PC-9 (cell line): Measurements from ENCODE around the gene TNIK. TPM values are rescaled to one million over a fixed set of nuclear protein-coding genes. Genes with fewer than 3 reads are reported as not detected.

Experiments
- BruUV-seq: library from RNA; stranded (reverse); fragments of 400-500 nt; replicated peaks from 2 replicates; lab custom pipeline; 2021; lab: Mats Ljungman, UMichigan
- CTCF ChIA-PET: fragments of 300-600 bp; sonication (Branson Sonifier 250); formaldehyde crosslinking; loops from one replicate; lab custom pipeline; 2022; ENCODE audit warnings: antibody characterized with exemption; lab: Charles Lee
- POLR2A ChIA-PET: fragments of 300-600 bp; sonication (Branson Sonifier 250); formaldehyde crosslinking; loops from one replicate; lab custom pipeline; 2022; ENCODE audit warnings: antibody characterized with exemption; ENCODE audit not compliant: unreplicated experiment; lab: Charles Lee
- DNase-seq, 2 experiments: peaks; one replicate each; pipeline versions ENCODE4 v3.0.0 to v3.0.0-alpha.2; 2015 to 2022; ENCODE audit warnings: mixed read lengths in 1 of 2
- H2AFZ ChIP-seq: fragments of 200-600 bp; sonication (generic); 2 replicates; pipeline ENCODE4 v1.8.1; 2017; ENCODE audit warnings: antibody characterized with exemption
- H3F3A ChIP-seq: fragments of 200-600 bp; sonication (generic); 2 replicates; pipeline ENCODE4 v1.8.1; 2017; ENCODE audit warnings: antibody characterized with exemption, mild to moderate bottlenecking, low read depth; ENCODE audit not compliant: insufficient read depth
- H3K27ac ChIP-seq: fragments of 200-600 bp; sonication (generic); 2 replicates; pipeline ENCODE4 v1.6.1; 2016; ENCODE audit warnings: mixed run types
- H3K27me3 ChIP-seq: fragments of 200-600 bp; sonication (generic); 2 replicates; pipeline ENCODE4 v1.6.1; 2016; ENCODE audit warnings: low read depth, mixed run types; ENCODE audit not compliant: insufficient read depth
- H3K36me3 ChIP-seq: fragments of 200-600 bp; sonication (generic); 2 replicates; pipeline ENCODE4 v1.6.1; 2016; ENCODE audit warnings: low read depth, mixed run types
- H3K4me1 ChIP-seq: fragments of 200-600 bp; sonication (generic); replicated peaks from 2 replicates; pipeline ENCODE4 v1.6.1; 2016; ENCODE audit warnings: mixed run types; ENCODE audit not compliant: insufficient read depth
- H3K4me2 ChIP-seq: fragments of 200-600 bp; sonication (generic); 2 replicates; pipeline ENCODE4 v1.6.1; 2017; ENCODE audit warnings: mixed run types
- H3K4me3 ChIP-seq: fragments of 200-600 bp; sonication (generic); 2 replicates; pipeline ENCODE4 v1.6.1; 2016; ENCODE audit warnings: mixed run types
- H3K79me2 ChIP-seq: fragments of 200-600 bp; sonication (generic); 2 replicates; pipeline ENCODE4 v1.6.1; 2017; ENCODE audit warnings: low read depth, mixed run types
- H3K9me2 ChIP-seq: fragments of 200-600 bp; sonication (generic); 2 replicates; pipeline ENCODE4 v1.8.1; 2017; ENCODE audit warnings: mild to moderate bottlenecking; ENCODE audit not compliant: insufficient read depth
- H3K9me3 ChIP-seq: fragments of 200-600 bp; sonication (generic); 2 replicates; pipeline ENCODE4 v1.8.1; 2016; ENCODE audit warnings: low read depth; ENCODE audit not compliant: insufficient read depth
- H4K20me1 ChIP-seq: fragments of 200-600 bp; sonication (generic); 2 replicates; pipeline ENCODE4 v1.8.1; 2017; ENCODE audit not compliant: insufficient read depth
- CTCF ChIP-seq: fragments of 200-600 bp; sonication (generic); conservative IDR thresholded peaks from 2 replicates; pipeline ENCODE4 v1.6.1; 2017; ENCODE audit warnings: mixed run types, antibody characterized with exemption, mild to moderate bottlenecking, moderate library complexity
- EZH2 ChIP-seq: fragments of 200-600 bp; sonication (generic); IDR thresholded peaks from 2 replicates; pipeline ENCODE4 v1.8.0; 2017; ENCODE audit warnings: antibody characterized with exemption, low read depth
- intact Hi-C: fragments of 100-400 bp; cut with micrococcal nuclease; formaldehyde crosslinking; loops from one replicate; pipeline ENCODE4 v1.10.0; 2022; ENCODE audit not compliant: unreplicated experiment
- total RNA-seq: library from RNA; stranded (reverse); gene quantifications from 2 replicates; pipeline ENCODE4 v1.2.3, GENCODE V29; 2021

TNIK gene
- total RNA-seq, 1 experiment from 2014 or later, result 30.7 TPM

GRCh38 chr3:171297207-171297606, 163.0 kb downstream of the TNIK start:
- H3K79me2 ChIP-seq, result 0 out of 2 replicates have a peak, but pooled peaks cover 3% of the 10 kb centered on the region
- H3F3A ChIP-seq, result no peaks in the 10 kb centered on the region
- H3K27me3 ChIP-seq, result no peaks in the 10 kb centered on the region
- TF ChIP-seq CTCF (no peak), EZH2 (no peak)
- no peak overlapping the region for H3K27ac ChIP-seq
- H2AFZ ChIP-seq, result no peak overlapping the region
- intact Hi-C loops, result no loop called here
- H3K36me3 ChIP-seq, result 0 out of 2 replicates have a peak, but pooled peaks cover under 1% of the 10 kb centered on the region
- H3K4me3 ChIP-seq, result no peak overlapping the region
- DNase-seq, result no peak
- no peaks in the 10 kb centered on the region for H3K9me2 ChIP-seq
- H4K20me1 ChIP-seq, result no peaks in the 10 kb centered on the region
- no TSS peak for BruUV-seq
- ChIA-PET POLR2A (no interaction called here), CTCF (no interaction called here)
- H3K4me2 ChIP-seq, result no peak overlapping the region
- no peaks in the 10 kb centered on the region for H3K9me3 ChIP-seq
- no peaks in the 10 kb centered on the region for H3K4me1 ChIP-seq

- no peak for DNase-seq
- TF ChIP-seq EZH2 (no peak), CTCF (no peak)
- H3K27me3 ChIP-seq, result no peaks in the 10 kb centered on the region
- no peaks in the 10 kb centered on the region for H3K4me1 ChIP-seq
- no TSS peak for BruUV-seq
- H3K4me3 ChIP-seq, result no peak overlapping the region
- no peaks in the 10 kb centered on the region for H3K36me3 ChIP-seq
- H2AFZ ChIP-seq, result no peak overlapping the region
- H3K79me2 ChIP-seq, result no peaks in the 10 kb centered on the region
- ChIA-PET CTCF (no interaction called here), POLR2A (interaction anchor here (0.5 kb wide), 1 partner anchor 22 kb away, joined by 9 read pairs; no protein-coding TSS in a partner anchor)
- no peaks in the 10 kb centered on the region for H3K9me2 ChIP-seq
- no peak overlapping the region for H3K4me2 ChIP-seq
- no peaks in the 10 kb centered on the region; the same call in 1 of the 2 replicates for H3F3A ChIP-seq
- intact Hi-C loops, result no loop called here
- H3K27ac ChIP-seq, result no peak overlapping the region
- no peaks in the 10 kb centered on the region for H3K9me3 ChIP-seq
- no peaks in the 10 kb centered on the region for H4K20me1 ChIP-seq
Measured at GRCh38 chr3:171295484-171296373, 164.5 kb downstream of the TNIK start.

GRCh38 chr3:171293142-171293782, 166.9 kb downstream of the TNIK start:
- CTCF ChIA-PET, result no interaction called here
- no peak overlapping the region for H2AFZ ChIP-seq
- H3K27ac ChIP-seq, result no peak overlapping the region
- H3K9me2 ChIP-seq, result no peaks in the 10 kb centered on the region
- no peaks in the 10 kb centered on the region; the same call in 1 of the 2 replicates for H3F3A ChIP-seq
- BruUV-seq, result no TSS peak
- no peaks in the 10 kb centered on the region for H3K79me2 ChIP-seq
- H3K4me1 ChIP-seq, result no peaks in the 10 kb centered on the region
- no peaks in the 10 kb centered on the region for H3K27me3 ChIP-seq
- DNase-seq, result no peak
- no peaks in the 10 kb centered on the region for H3K9me3 ChIP-seq
- no peaks in the 10 kb centered on the region for H3K36me3 ChIP-seq
- H3K4me2 ChIP-seq, result no peak overlapping the region
- no peaks in the 10 kb centered on the region for H4K20me1 ChIP-seq
- H3K4me3 ChIP-seq, result no peak overlapping the region
- intact Hi-C loops, result no loop called here
- POLR2A ChIA-PET, result interaction anchor here (0.6 kb wide), 1 partner anchor 55 kb away, joined by 3 read pairs; no protein-coding TSS in a partner anchor
- TF ChIP-seq EZH2 (no peak), CTCF (no peak)
